ENCODE data around the gene ITGB8. TPM values are rescaled to one million over a fixed set of nuclear protein-coding genes. Genes with fewer than 3 reads are reported as not detected.
"Not testable (repeated sequence)": the region's sequence is repeated elsewhere in the genome, so short reads cannot be mapped to it uniquely, and the experiment has no call there.

Gene ITGB8
- total RNA-seq, 2 donors from 2014 or later = 22.1 to 38.6 TPM

GRCh38 chr7:20376796-20377195, 46.1 kb downstream of the ITGB8 start:
- no peaks in the 10 kb centered on the region for H3K27me3 ChIP-seq
- H3K9me3 ChIP-seq = no peaks in the 10 kb centered on the region
- ATAC-seq (no peak), DNase-seq (no peak)
- intact Hi-C loops (cut with DNase I) = no loop called here
- 84 to 86% methylated on average over 6 of the region's 6 CpGs for WGBS, 2 donors
- no peak overlapping the region for H3K27ac ChIP-seq
- no peak overlapping the region for H3K4me3 ChIP-seq
- peaks cover 3% of the 10 kb centered on the region for H3K4me1 ChIP-seq
- TF ChIP-seq, protein P1, sequence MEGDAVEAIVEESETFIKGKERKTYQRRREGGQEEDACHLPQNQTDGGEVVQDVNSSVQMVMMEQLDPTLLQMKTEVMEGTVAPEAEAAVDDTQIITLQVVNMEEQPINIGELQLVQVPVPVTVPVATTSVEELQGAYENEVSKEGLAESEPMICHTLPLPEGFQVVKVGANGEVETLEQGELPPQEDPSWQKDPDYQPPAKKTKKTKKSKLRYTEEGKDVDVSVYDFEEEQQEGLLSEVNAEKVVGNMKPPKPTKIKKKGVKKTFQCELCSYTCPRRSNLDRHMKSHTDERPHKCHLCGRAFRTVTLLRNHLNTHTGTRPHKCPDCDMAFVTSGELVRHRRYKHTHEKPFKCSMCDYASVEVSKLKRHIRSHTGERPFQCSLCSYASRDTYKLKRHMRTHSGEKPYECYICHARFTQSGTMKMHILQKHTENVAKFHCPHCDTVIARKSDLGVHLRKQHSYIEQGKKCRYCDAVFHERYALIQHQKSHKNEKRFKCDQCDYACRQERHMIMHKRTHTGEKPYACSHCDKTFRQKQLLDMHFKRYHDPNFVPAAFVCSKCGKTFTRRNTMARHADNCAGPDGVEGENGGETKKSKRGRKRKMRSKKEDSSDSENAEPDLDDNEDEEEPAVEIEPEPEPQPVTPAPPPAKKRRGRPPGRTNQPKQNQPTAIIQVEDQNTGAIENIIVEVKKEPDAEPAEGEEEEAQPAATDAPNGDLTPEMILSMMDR (IDR thresholded peaks at IDR 0.05) = no peak
- no peak for TF ChIP-seq POLR2A (IDR thresholded peaks at IDR 0.05)
- H3K36me3 ChIP-seq (replicated peaks in 1 of 2; ENCODE audit: insufficient read depth in 1 of 2, low read depth in 2 of 2) = peaks cover 0 to 5% of the 10 kb centered on the region in 2 donors

DNA sequence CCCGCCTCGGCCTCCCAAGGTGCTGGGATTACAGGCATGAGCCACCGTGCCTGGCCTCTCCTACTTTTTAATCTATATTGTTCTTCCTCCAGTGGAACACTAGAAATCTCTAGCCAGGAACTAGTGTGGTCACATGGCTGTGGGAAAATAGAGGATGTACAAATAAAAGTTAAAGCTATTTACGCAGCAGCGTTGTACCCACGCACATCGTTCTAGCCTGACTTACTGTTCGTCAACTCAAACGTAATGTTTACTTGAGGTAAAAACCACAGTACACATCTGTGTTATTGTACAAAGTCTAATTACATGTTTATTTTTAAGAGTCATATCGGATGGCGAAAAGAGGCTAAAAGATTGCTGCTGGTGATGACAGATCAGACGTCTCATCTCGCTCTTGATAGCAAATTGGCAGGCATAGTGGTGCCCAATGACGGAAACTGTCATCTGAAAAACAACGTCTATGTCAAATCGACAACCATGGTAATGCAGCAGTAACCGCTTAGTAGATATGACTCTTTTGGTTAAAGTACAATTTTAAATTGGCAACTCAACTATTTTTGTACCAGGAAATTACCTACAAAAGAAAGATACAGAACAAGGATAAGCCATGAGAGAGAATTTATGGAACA, 50.8 kb downstream of the ITGB8 start:
- intact Hi-C loops (cut with DNase I) = no loop called here
- WGBS, 2 donors = 52 to 59% methylated on average over 17 of the region's 17 CpGs
- H3K36me3 ChIP-seq (replicated peaks in 1 of 2; ENCODE audit: insufficient read depth in 1 of 2, low read depth in 2 of 2) = peaks cover 0 to 5% of the 10 kb centered on the region in 2 donors
- no peak overlapping the region for H3K4me3 ChIP-seq
- H3K4me1 ChIP-seq = peaks cover 4% of the 10 kb centered on the region
- H3K27me3 ChIP-seq = no peaks in the 10 kb centered on the region
- ATAC-seq = peak; percentile 83
- no peaks in the 10 kb centered on the region for H3K9me3 ChIP-seq
- H3K27ac ChIP-seq = peak overlapping the region in 2 of 4 donors; percentile 29 to 38
- DNase-seq = peak in 2 of 4 donors; percentile 63 to 72
- TF ChIP-seq, protein P1 (IDR thresholded peaks at IDR 0.05) = no peak
- TF ChIP-seq POLR2A (IDR thresholded peaks at IDR 0.05) = no peak

DNA sequence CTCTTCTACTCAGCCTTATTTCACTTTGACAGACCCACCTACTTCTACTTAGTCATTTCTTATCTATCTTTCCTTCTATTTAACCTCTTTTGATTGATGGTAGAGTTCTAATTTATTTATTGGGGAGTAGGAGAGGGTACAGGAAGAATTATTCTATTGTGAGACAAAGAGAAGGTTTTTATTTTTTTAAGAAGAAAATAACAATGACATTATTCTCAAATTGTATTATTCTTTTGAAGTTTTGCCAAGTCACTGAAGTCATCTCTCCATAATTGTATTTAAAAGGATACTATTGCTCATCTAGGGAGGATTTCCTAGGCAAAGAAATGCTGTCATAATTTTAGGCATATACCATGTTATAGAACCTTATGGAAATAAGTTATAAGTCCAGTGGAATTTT, 52.7 kb downstream of the ITGB8 start:
- H3K4me1 ChIP-seq = peaks cover 8% of the 10 kb centered on the region
- ATAC-seq (no peak), DNase-seq (no peak)
- no peak overlapping the region for H3K27ac ChIP-seq
- TF ChIP-seq POLR2A (IDR thresholded peaks at IDR 0.05) = no peak
- TF ChIP-seq, protein P1 (IDR thresholded peaks at IDR 0.05) = no peak
- intact Hi-C loops (cut with DNase I) = no loop called here
- H3K36me3 ChIP-seq (replicated peaks in 1 of 2; ENCODE audit: insufficient read depth in 1 of 2, low read depth in 2 of 2) = peaks cover 0 to 5% of the 10 kb centered on the region in 2 donors
- H3K4me3 ChIP-seq = no peak overlapping the region
- H3K9me3 ChIP-seq = no peaks in the 10 kb centered on the region
- H3K27me3 ChIP-seq = no peaks in the 10 kb centered on the region

GRCh38 chr7:20385126-20385525, 54.4 kb downstream of the ITGB8 start:
- 84 to 85% methylated on average over 1 of the region's 1 CpG for WGBS, 2 donors
- DNase-seq (no peak), ATAC-seq (no peak)
- intact Hi-C loops (cut with DNase I) = no loop called here
- Histone ChIP-seq H3K9me3 (no peaks in the 10 kb centered on the region), H3K4me1 (peaks cover 8% of the 10 kb centered on the region), H3K27ac (no peak overlapping the region), H3K36me3 (replicated peaks in 1 of 2; ENCODE audit: insufficient read depth in 1 of 2, low read depth in 2 of 2) (peaks cover 0 to 5% of the 10 kb centered on the region in 2 donors), H3K4me3 (no peak overlapping the region), H3K27me3 (no peaks in the 10 kb centered on the region)
- TF ChIP-seq, protein P1 (IDR thresholded peaks at IDR 0.05) = no peak
- TF ChIP-seq POLR2A (IDR thresholded peaks at IDR 0.05) = no peak

GRCh38 chr7:20388084-20388483, 57.4 kb downstream of the ITGB8 start:
- H3K27ac ChIP-seq = peak overlapping the region in 1 of 4 donors; percentile 9
- H3K27me3 ChIP-seq = no peaks in the 10 kb centered on the region
- H3K4me3 ChIP-seq = no peak overlapping the region
- TF ChIP-seq, protein P1 (IDR thresholded peaks at IDR 0.05) = no peak
- TF ChIP-seq POLR2A (IDR thresholded peaks at IDR 0.05) = no peak
- no peaks in the 10 kb centered on the region for H3K9me3 ChIP-seq
- WGBS, 2 donors = 24 to 31% methylated on average over 1 of the region's 1 CpG
- DNase-seq (peak in 1 of 4 donors; percentile 13), ATAC-seq (no peak)
- peaks cover 20% of the 10 kb centered on the region for H3K4me1 ChIP-seq
- intact Hi-C loops (cut with DNase I) = no loop called here
- no peaks in the 10 kb centered on the region for H3K36me3 ChIP-seq (replicated peaks in 1 of 2; ENCODE audit: insufficient read depth in 1 of 2, low read depth in 2 of 2)

GRCh38 chr7:20389192-20389591, 58.5 kb downstream of the ITGB8 start:
- H3K4me3 ChIP-seq; DNase-seq; ATAC-seq; intact Hi-C loops (cut with DNase I); H3K27ac ChIP-seq; H3K27me3 ChIP-seq; H3K9me3 ChIP-seq; H3K36me3 ChIP-seq (replicated peaks in 1 of 2; ENCODE audit: insufficient read depth in 1 of 2, low read depth in 2 of 2): not testable (repeated sequence)
- 67 to 79% methylated on average over 2 of the region's 2 CpGs for WGBS, 2 donors
- peaks cover 26% of the 10 kb centered on the region for H3K4me1 ChIP-seq
